PFSK-1 (cell line): ENCODE results near the gene RANGAP1.

Experiments
- FOXP2 ChIP-seq: optimal IDR thresholded peaks from 2 replicates; pipeline ENCODE3; 2011; ENCODE audit warnings: borderline replicate concordance, control low read depth, inconsistent platforms; ENCODE audit not compliant: insufficient read depth; ENCODE audit errors: extremely low read length, extremely low read depth
- POLR2AphosphoS5 ChIP-seq: IDR thresholded peaks from 2 replicates; pipeline ENCODE4 v1.6.1; 2012; ENCODE audit warnings: low read depth, mild to moderate bottlenecking, control low read depth, low read length, moderate library complexity
- SIN3A ChIP-seq: IDR thresholded peaks from 2 replicates; pipeline ENCODE4 v1.6.1; 2012; ENCODE audit warnings: mild to moderate bottlenecking, low read length, moderate library complexity, borderline replicate concordance; ENCODE audit not compliant: insufficient read depth
- TAF1 ChIP-seq: IDR thresholded peaks from 2 replicates; pipeline ENCODE4 v1.6.1; 2012; ENCODE audit warnings: low read length, control low read depth, borderline replicate concordance; ENCODE audit not compliant: insufficient read depth
- TF ChIP-seq, protein P1 (sequence below), 2 experiments: IDR thresholded peaks; 2 replicates each; pipeline versions ENCODE4 v1.6.1 to v1.8.0; 2011 to 2012; ENCODE audit warnings: low read depth in 2 of 2, low read length in 2 of 2, control low read depth in 1 of 2, inconsistent platforms in 1 of 2, mild to moderate bottlenecking in 1 of 2, moderate library complexity in 1 of 2; ENCODE audit not compliant: insufficient read depth in 1 of 2

RANGAP1 gene

DNA sequence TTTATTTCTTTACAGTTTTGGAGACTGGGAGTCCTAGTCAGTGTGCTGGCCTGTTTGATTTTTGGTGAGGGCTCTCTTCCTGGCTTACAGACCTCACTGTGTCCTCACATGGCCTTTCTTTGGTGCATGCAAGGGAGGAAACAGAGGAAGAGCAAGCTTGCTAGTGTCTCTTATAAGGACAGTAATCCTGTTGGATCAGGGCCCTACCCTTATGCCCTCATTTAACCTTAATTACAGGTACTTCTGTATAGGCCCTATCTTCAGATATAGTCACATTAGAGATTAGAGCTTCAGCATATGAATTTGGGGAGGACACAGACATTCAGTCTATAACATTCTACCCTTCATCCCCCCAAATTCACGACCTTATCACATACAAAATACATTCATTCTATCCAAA lies 29.6 kb upstream of the RANGAP1 start:
- TF ChIP-seq SIN3A, result no peak
- no peak for TF ChIP-seq TAF1
- TF ChIP-seq FOXP2, result no peak
- TF ChIP-seq, protein P1, sequence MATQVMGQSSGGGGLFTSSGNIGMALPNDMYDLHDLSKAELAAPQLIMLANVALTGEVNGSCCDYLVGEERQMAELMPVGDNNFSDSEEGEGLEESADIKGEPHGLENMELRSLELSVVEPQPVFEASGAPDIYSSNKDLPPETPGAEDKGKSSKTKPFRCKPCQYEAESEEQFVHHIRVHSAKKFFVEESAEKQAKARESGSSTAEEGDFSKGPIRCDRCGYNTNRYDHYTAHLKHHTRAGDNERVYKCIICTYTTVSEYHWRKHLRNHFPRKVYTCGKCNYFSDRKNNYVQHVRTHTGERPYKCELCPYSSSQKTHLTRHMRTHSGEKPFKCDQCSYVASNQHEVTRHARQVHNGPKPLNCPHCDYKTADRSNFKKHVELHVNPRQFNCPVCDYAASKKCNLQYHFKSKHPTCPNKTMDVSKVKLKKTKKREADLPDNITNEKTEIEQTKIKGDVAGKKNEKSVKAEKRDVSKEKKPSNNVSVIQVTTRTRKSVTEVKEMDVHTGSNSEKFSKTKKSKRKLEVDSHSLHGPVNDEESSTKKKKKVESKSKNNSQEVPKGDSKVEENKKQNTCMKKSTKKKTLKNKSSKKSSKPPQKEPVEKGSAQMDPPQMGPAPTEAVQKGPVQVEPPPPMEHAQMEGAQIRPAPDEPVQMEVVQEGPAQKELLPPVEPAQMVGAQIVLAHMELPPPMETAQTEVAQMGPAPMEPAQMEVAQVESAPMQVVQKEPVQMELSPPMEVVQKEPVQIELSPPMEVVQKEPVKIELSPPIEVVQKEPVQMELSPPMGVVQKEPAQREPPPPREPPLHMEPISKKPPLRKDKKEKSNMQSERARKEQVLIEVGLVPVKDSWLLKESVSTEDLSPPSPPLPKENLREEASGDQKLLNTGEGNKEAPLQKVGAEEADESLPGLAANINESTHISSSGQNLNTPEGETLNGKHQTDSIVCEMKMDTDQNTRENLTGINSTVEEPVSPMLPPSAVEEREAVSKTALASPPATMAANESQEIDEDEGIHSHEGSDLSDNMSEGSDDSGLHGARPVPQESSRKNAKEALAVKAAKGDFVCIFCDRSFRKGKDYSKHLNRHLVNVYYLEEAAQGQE (IDR thresholded peaks at IDR 0.05; ENCODE audit: insufficient read depth in 1 of 2, low read depth in 2 of 2, low read length in 2 of 2), result no peak
- no peak for TF ChIP-seq POLR2AphosphoS5

DNA sequence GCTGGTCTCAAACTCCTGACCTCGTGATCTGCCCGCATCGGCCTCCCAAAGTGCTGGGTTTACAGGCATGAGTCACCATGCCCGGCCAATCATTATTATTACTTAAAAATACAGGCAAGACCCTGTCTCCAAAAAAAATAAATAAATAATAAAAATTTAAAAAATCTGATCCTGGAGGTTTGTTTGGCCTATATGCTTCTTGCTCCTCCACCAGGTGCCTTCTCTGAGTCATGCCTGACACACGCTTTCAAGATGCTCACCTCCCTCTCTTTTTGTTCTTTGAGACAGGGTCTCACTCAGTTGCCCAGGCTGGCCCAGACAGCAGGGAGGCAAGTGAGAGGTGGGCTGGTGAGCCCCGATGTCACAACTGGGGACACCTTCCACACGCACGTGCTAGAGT lies 28.8 kb upstream of the RANGAP1 start:
- TF ChIP-seq FOXP2 (no peak), SIN3A (no peak), POLR2AphosphoS5 (no peak), TAF1 (no peak)
- TF ChIP-seq, protein P1 (IDR thresholded peaks at IDR 0.05; ENCODE audit: insufficient read depth in 1 of 2, low read depth in 2 of 2, low read length in 2 of 2), result no peak

DNA sequence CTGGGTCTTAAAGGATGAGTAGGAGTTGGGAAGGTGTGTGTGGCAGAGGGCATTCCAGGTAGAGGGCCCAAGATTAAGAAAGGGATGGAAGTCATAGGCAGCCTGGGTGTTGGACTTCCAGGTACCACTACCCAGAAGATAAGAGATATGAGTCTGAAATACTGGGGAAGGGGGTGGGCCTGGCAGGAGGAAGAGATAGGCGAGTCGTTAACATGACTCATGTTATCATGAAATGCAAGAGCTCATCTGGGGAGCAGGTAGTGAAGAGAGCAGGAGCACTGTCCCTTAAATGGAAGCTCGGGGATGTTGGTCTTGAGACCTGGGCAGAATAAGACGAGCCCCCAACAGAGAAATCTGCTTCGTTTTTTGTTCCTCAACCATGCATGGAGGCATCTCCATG lies 25.5 kb upstream of the RANGAP1 start:
- TF ChIP-seq POLR2AphosphoS5, result no peak

DNA sequence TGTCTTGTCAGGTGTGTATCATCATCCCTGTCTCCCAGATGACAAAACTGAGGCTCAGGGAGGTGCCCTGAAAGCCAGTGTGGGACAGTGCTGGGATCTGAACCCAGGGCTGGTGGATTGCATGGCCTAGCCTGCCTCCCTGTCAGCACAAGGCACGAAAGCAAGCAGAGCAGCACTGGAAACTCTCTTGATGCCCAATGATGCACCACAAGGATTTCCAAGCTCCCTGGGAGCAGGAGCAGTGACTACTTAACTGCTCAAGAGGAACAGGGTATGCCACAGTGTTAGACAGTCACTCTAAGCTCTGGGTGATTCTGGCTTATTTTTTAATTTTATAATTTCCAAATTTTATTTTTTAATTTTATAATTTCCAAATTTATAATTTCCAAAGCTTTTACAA lies 24.3 kb upstream of the RANGAP1 start:
- TF ChIP-seq FOXP2 (no peak), POLR2AphosphoS5 (no peak), TAF1 (no peak), SIN3A (no peak)
- TF ChIP-seq, protein P1 (IDR thresholded peaks at IDR 0.05; ENCODE audit: insufficient read depth in 1 of 2, low read depth in 2 of 2, low read length in 2 of 2), result no peak

DNA sequence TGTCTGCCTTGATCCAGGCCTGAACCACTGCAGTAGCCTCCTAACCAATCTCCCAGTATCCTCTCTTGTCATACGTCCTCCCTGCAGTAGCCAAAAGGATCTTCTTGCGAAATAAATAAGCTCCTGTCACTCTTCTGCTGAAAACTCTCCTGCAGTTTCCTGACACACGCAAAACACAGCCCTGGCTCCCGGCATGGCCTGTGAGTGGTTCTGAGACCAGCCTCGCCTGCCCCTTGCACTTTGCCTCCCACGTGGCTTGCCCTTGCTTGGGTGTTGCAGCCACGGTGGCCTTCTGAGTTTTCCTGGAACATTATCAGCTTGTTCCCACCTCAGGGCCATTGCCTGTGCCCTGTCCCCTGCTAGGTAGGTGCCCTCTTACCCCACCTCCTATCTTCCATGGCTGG lies 22.6 kb upstream of the RANGAP1 start:
- TF ChIP-seq SIN3A (no peak), POLR2AphosphoS5 (no peak), TAF1 (no peak), FOXP2 (no peak)
- TF ChIP-seq, protein P1 (IDR thresholded peaks at IDR 0.05; ENCODE audit: insufficient read depth in 1 of 2, low read depth in 2 of 2, low read length in 2 of 2), result no peak
